HPDE6-E6E7 (cell line): ENCODE data around the gene CAST.

ENCODE experiments used
- DNase-seq: peaks from one replicate; pipeline ENCODE4 v3.0.0; 2011; ENCODE audit warnings: missing footprints; ENCODE audit errors: extremely low spot score

The CAST gene

DNA sequence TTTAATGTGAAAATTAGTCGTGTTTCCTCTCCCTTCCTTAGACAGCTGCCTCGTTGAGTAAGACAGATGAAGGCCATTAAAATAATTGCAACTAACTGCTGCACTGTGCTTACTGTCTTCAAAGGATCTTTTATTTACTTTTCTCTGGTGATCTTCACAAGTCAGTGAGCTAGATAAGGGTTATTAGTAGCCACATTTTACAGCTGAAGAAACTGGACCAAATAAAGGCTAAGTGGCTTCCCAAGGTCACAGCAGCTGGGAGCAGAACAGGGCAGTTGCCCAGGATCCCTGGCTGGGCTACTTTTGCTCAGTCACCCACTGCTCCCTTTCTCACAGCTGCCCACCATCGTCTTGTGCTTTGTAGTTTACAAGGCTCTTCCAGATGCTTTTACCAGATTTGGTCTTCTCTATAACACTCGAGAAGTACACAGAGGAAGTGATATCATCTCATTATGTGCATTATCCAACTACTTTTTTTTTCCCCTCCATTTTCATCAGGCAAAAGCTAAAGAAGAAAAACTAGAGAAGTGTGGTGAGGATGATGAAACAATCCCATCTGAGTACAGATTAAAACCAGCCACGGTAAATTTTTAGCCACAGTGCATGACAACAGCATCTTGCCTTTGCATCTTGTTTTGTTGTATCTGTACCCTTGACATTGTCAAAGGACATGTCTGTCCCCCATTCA lies 83.8 kb downstream of the CAST start:
- DNase-seq = no peak

DNA sequence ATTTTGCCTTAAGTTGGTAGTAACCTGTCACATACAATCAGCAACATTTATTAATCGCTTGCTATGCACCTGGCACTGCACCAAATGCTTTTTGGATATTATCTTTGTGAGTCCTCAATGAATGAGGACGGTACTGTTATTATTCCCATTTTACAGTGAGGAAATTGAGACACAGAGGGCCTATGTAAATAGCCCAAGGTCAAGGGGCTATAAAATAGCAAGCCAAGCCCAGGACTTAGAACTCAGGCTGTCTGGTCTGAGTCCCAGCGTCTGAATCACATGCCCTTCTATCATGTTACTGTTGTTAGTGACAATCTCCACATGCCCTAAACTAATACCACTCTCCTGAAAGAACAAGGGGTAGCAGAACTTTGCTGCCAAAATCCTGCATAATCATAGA lies 85.5 kb downstream of the CAST start:
- no peak for DNase-seq

DNA sequence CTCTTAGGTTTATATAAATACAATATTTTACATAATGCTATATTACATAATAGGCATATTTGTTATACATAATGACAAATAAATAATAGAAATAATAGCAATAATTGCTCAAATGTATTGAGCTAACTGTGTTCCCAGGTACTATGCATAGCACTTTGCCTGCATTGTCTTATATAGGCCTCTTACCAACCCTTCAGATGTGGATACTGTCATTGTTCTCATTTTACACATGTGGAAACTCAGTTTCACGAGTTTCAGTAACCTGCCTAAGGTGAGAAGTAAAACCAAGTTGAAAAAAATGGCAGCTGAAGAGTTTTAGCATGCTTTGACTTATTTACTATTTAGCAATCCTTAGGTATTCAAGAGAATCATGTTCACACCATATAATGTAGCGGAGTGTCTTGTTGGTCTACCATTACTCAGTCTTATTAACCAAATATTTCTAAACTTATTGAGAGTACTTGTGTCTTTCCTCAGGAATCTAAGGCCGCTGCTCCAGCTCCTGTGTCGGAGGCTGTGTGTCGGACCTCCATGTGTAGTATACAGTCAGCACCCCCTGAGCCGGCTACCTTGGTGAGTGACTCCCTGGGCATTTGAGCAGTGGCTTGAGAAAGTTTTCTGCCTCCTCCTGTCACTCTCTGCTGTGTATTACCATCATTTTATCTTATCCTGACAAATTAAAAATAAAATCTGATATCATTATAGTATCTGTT lies 88.1 kb downstream of the CAST start:
- no peak for DNase-seq

DNA sequence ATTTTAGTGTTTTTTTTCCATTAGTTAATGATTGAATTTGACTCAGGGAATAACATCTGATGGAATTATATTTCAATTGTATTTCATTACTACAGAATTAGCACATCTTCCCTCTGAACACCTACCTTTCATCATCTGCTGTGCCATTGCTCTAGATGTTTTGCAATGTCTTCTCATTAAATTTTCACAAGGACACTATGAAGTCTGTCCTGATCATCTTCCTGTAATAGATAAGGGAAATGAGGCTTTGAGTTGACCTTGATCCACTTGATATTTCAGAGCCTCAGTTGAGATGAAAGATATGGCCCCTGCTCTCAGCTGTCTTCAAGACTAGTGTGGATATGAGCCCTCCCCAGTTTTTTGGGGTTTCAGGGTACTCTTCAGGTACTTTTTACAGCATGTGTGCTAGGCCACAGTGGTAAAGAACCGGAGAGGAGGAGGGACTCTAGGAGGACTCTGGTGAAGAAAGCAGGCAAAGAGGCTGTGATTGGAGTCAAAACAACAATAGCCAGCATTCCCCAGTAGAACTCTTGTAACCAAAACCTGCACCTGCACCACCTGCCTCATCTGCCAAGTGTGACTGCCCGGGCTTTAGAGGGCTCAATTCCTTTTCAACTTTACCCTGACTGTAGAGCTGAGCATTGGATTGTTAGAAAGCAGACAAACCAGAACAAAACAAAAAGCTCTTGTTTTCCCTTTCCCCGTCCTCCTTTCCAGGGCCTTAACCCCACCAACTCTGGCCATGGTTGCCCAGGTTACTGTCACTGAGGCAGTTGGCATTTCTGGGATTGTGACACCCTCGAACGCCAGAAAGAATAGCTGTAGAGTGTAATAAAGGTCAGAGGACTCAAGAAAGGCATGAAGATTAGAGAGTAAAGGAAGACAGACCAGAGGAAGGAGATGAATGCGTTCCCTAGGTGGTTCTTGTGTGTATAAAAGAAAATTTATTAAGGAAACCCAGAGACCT lies 89.3 kb downstream of the CAST start:
- no peak for DNase-seq

DNA sequence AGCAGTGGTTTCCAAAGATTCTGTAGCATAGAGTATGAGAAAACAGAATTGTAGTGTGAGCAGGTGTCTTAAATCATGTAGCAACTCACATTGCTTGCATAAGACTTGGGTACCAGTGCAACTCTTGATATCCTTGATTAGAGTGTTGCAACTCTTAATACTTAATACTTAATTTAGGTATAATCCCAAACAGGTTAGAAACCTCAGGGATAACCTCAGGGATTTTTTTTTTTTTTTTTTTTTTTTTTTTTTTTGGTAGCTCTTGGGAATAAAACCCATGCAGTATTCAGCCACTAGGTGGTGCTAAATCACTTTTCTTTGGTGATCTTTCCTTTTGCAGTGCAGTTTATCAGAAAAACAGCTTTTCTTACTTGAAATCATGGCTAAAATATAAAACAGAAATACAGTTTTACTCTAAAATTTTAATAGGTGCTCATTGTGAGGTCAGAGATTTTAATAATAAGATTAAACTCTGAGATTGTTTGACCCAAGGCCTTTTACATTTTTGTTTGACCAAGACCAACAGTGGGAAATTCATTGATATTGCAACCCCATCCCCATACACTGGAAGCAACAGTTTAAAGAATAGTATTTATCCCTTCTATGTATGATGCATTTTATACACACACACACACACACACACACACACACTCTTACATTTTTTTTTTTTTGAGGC lies 90.3 kb downstream of the CAST start:
- DNase-seq = peak; percentile 16

DNA sequence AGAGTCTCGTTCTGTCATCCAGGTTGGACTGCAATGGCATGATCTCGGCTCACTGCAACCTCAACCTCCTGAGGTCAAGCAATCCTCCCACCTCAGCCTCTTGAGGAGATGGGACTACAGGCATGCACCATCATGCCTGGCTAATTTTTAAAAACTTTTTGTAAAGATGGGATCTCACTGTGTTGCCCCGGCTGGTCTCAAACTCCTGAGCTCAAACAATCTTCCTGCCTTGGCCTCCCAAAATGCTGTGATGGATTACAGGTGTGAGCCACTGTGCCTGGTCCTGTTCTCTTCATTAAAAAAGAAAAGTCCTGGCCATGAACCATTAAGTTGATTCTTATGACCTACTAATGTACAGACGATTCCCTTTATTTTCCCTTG lies 90.8 kb downstream of the CAST start:
- DNase-seq = no peak

DNA sequence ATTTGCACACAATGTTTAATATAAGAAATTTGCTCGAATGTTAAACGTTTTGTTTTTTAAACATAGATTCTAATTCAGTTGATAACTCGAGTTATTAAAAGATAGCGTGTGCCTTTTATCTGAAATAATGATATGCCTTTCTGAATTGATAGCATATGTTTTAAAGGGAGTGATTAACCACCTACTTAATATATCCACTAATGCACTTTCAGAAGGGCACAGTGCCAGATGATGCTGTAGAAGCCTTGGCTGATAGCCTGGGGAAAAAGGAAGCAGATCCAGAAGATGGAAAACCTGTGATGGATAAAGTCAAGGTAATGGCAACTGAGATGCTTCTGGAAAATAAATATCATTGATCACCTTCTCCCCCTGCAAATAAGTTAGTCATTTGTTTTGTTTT lies 91.7 kb downstream of the CAST start:
- no peak for DNase-seq

DNA sequence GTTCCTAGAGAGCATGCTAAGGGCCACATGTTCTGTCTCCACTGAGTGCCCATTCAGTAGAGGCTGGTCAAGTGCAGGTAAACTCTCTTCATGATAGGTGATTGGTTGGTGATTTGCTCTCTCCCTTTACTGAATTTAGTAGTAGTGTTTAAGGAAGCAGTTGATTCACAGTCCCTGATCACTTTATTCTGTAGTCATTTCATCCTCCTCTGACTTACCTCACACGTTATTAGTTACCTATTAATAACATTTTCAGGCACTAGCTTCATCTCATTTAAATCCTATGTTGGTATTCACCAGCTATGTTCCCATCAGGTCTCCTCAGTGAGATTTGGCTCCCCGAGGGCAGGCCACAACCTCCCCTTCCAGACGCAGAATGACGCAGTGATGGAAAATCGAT lies 93.7 kb downstream of the CAST start:
- no peak for DNase-seq

DNA sequence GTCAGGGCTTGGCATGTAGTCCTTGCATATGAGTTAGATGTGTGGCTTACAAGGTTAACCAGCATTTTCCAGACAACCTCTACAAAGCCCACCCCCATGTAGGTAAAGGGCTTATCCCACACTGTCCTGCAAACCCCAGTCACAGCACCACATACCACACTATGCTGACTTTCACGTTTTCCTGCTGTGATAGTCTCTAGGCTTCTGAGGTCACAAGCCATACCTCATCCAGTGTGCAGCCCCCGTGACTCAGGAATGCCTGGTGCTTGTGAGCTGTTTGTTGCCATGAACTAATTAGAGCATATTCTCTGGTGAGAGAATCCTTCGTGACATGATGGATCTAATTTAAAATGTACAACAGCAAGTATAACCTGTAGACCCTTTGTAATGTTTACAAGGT lies 94.8 kb downstream of the CAST start:
- DNase-seq = no peak

DNA sequence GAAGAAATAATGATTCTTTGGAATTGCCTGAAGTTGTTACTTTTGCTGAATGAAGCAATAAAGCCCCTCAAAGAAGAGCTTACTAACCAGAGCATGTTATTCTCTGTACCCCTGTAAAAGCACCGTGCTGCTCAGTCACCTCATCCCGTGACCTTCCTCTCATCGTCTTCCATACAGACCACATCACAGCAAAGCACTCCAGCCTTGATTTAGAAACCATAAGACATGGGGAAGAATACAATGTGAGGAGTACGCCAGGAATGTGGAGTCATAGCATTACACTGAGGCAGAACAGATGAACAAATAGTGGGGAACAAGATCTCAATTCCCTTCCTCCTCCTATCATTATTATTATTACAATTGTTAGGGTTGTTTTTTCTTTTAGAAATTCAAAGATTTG lies 96.4 kb downstream of the CAST start:
- DNase-seq = no peak

DNA sequence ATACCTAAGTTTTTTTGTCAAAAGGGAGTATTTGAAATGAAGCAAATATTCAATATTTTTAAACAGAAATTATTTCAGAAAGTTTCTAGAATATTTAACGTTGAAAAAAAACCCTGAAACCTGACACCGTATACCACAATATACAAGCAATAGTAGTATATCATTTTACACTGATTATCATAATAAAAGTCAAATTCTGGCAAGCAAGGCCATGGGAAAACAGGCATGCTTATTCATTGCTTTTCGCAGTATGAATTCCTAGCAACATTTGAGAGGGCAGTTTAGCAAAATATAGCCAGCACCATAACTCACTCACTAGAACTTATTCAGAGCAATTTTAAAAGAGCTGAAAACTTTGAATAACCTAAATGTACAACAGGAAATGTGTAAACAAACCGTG lies 99.4 kb downstream of the CAST start:
- DNase-seq = no peak

DNA sequence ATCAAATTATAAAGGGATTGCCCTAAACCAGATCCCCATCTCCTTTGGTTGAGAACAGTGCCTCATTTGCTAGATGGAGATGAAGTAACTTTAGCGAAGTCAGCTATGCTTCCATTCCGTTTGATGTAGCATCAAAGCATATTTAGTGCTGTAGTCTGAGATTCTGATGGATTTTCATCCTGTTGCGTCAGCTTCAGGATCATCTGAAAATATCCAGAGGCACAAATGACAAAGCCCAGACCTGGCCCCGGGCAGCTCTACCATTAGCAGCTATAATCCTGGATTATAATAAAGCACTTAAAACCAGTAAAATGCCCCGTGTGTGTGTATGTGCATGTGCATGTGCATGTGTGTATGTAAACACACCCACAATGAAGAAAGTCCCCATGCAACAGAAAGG lies 100.8 kb downstream of the CAST start:
- no peak for DNase-seq

DNA sequence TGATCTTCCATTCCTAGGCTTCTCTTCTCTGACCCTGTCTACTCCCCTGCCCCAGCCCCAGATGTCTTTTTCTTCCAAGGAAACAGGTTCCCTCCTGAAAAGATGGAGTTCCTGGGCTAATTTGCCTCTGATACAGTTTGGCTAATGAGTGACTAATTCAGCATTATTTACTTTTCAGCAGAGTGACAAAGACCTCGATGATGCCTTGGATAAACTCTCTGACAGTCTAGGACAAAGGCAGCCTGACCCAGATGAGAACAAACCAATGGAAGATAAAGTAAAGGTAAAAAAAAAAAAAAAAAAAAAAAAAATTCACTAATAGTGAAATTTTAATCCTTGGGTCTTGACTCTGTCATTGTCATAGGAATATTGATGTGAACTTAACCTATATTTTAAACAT lies 102.9 kb downstream of the CAST start:
- DNase-seq = no peak

DNA sequence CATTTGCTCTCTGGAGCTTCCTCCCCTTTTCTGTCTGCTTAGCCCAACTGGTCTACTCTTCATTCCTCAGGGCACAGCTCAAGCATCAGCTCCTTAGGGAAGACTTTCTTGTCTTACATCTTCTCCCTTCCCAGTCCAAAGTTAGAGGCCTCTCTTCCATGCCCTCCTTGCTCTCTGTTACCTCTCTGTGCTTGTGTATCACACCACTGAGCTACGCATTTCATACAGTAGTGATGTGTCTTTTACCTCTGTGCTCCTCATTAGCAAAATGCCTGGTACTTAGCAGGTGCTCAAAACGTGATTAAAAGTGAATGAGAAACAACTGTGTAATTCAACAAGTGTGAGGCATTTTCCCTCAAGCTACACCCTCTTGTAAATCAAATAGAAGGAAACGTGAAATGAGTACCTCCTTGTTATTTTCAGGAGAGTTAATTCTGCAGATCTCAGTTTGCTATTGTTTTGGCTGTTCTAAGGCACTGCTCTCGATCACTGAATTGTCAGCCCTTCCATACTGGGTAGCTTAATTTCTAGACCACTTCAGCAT lies 106.6 kb downstream of the CAST start:
- DNase-seq = no peak

DNA sequence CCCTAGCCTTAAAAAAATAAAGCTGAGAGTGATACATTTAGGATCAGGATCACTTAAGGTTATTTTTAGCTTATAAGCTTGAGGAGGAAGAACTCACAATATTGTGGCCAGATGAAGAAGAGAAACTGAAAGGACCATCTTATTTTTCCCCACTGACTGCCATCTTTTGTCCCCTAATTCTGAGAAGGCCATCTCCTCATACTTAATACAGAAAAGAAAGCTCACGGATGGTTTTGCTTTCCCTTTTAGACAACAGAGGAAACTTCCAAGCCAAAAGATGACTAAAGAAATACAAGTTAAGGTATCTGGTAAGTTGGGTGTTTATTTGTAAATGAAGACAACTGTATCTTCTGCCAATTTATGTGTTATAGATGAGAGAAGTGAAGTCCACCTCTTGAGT lies 109.2 kb downstream of the CAST start:
- DNase-seq = no peak

DNA sequence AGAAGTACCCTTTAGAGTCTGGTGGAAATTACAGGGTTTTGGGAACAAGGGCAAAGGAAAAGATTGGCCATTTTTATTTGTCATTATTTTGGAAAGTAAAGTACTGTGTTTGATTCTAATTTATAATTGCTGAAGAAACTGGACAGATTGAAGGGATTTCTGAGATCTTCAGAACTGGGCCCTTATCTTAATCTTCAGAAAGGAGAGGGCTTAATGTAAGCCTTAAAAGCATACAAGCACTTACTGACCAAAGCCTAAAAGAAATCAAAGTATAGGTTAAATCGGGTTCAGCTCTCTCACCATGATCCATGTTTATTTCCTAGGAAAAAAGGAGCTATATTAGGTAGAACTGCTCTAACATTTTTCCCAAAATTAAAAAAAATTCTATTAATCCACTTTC lies 109.9 kb downstream of the CAST start:
- no peak for DNase-seq

DNA sequence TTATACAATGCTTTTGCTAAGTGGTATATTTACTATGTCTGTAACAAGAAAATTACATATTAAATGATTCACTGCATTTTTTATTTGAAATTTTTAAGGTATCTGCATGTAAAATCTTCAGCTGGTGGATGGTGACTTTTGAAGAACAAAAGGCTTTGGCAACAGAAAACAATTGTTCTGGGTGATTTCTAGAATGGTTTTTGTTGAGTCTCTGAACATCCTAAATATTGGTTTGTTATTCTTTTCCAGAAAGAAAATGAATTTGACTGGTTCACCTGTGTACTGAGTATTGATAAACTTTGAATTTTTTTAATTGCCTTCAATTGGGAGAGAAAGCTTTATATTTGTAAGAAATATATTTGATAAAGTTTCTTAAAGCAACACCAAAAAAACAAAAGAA lies 110.4 kb downstream of the CAST start:
- no peak for DNase-seq

DNA sequence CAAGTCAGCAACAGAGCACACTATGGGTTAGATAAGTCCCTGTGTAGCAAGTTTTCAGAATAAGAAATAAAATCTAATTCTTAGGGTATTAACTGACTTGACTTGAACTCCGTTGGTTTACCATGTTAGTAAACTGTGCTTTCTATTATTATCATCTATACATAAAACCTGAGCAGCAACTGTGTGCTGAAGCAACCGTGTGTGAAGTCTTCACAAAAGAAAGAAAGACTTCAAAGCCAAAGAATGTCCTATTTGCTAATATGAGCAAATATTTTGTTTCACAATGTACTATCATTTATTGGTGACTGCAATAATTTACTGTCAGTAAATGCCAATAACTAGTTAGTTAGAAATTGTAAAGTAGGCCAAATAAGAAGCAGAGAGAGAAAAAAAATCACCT lies 112.9 kb downstream of the CAST start:
- no peak for DNase-seq

DNA sequence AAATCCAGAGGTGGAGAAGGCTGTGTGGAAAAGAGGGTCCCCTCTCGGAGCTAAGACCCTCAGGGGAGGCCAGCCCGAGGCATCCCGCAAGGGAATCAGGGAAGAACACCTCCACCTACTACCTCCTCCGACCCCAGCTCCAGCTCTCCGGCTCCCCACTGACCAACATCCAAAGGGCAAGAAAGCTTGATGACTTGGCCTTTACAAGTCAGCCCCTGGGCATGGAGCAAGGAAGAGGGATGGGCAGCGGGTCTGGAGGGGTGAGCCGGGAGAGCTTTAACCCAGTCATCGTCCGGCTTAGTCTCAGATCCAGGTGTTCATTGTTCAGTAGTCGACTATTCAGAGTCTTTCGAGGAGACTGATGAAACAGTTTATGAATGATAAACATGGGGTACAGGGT lies 113.5 kb downstream of the CAST start:
- DNase-seq = no peak

DNA sequence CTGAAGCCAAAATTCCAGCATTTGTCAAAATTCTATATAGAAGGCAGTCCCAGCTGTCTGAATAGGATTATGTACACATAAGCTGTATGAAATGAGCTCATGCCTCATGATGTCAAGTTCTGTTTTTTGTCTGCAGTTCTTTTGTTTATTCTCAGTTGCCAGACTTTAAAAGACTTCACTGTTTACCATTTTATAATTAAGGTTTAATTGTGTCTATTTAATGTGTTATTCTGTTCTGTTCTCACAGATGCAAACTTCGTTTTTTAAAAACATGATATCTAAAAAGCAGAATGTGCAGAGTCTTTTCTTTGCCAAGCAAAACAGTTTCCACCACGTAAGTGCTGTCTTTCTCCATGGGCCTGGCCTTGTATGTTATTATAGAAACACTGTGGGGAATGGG lies 114.4 kb downstream of the CAST start:
- no peak for DNase-seq

DNA sequence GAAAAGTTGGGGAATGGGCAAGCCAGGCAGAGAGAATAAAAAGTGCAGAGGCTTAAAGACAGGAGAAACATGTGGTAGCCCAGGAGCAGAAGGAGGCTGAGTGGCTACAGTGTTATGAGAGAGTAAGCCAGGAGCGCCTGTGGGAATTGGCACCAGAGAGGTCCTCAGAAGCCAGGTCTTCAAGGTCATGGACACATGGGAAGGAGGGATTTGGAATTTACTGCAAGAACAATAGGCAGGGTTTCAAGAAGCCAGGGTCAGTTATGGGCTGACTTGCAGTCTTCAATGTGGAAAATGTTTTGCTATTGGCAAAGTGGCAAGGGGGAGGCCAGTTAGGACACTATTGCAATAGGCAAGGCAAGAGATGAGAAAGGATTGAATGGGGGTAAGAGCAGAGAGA lies 116.2 kb downstream of the CAST start:
- no peak for DNase-seq

DNA sequence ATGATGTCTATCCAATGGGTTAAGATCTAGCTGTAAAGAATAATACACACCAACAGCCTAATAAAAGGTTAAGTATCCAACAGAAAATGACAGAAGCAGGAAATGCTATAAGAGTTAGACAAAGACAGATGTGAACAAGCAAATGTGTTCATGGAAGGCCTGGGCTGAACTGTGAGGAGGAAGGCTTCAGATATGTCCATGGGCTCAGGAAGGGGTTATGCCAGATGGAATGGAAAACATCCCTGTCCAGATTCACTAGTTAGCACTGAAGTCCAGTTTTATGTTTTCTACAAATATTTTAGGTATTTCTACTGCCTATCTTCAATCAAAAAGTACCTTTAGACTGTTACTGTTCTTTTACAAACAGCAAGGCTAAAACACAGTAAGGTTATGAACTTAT lies 118.5 kb downstream of the CAST start:
- no peak for DNase-seq
